ENCODE measurements around the gene GPR173.

GRCh38 chrX:53044995-53045394 is 3.6 kb upstream of the GPR173 start:
- TF ChIP-seq CTCF (IDR thresholded peaks at IDR 0.05), result no peak
- no peak for TF ChIP-seq POLR2A (IDR thresholded peaks at IDR 0.05)
- TF ChIP-seq EP300 (IDR thresholded peaks at IDR 0.05), result no peak
